IMR-90 (cell line): Measurements from ENCODE around the gene HMHB1. TPM values are rescaled to one million over a fixed set of nuclear protein-coding genes. Genes with fewer than 3 reads are reported as not detected.

ENCODE experiments used
- ATAC-seq: fragments of 200-7000 bp; cut with Tn5 transposase; 2 replicates; pipeline ENCODE4 v1.9.1; 2020; ENCODE audit warnings: low read depth, mild to moderate bottlenecking, moderate library complexity
- BruUV-seq: library from RNA; stranded (reverse); fragments of 400-500 nt; replicated peaks from 2 replicates; lab custom pipeline; 2021; lab: Mats Ljungman, UMichigan
- CTCF ChIA-PET: fragments of 300-600 bp; formaldehyde crosslinking; extraction: SDS; loops from one replicate; lab custom pipeline; 2021; ENCODE audit warnings: antibody characterized with exemption; lab: Yijun Ruan, JAX
- POLR2A ChIA-PET: fragments of 300-600 bp; sonication (Branson Sonifier 250); formaldehyde crosslinking; loops from one replicate; lab custom pipeline; 2022; ENCODE audit warnings: antibody characterized with exemption; ENCODE audit not compliant: unreplicated experiment; lab: Charles Lee
- DNase-seq: peaks from one replicate; pipeline ENCODE4 v3.0.0; 2013
- H2AFZ ChIP-seq: replicated peaks from 2 replicates; pipeline ENCODE3; 2013; ENCODE audit warnings: low read length, mild to moderate bottlenecking; ENCODE audit not compliant: poor library complexity
- H2AK5ac ChIP-seq: 2 replicates; pipeline ENCODE4 v1.6.1; 2013; ENCODE audit warnings: low read depth, low read length, inconsistent platforms
- H2AK9ac ChIP-seq: replicated peaks from 2 replicates; pipeline ENCODE3; 2013; ENCODE audit warnings: mild to moderate bottlenecking, low read depth, low read length, moderate library complexity; ENCODE audit not compliant: poor library complexity
- H2BK120ac ChIP-seq: 2 replicates; pipeline ENCODE4 v1.6.1; 2013; ENCODE audit warnings: low read depth, low read length, inconsistent platforms
- H2BK15ac ChIP-seq: 3 replicates; pipeline ENCODE4 v1.6.1; 2013; ENCODE audit warnings: low read depth, low read length, inconsistent platforms
- H2BK20ac ChIP-seq: 2 replicates; pipeline ENCODE4 v1.6.1; 2013; ENCODE audit warnings: low read depth, mild to moderate bottlenecking, inconsistent platforms, low read length, moderate library complexity
- H2BK5ac ChIP-seq: 2 replicates; pipeline ENCODE4 v1.6.1; 2013; ENCODE audit warnings: mild to moderate bottlenecking, low read depth, low read length, inconsistent platforms; ENCODE audit not compliant: poor library complexity, severe bottlenecking
- H3K14ac ChIP-seq: replicated peaks from 2 replicates; pipeline ENCODE4 v1.6.1; 2013; ENCODE audit warnings: low read depth, low read length, inconsistent platforms
- H3K18ac ChIP-seq: 2 replicates; pipeline ENCODE4 v1.6.1; 2013; ENCODE audit warnings: low read depth, low read length, control low read depth
- H3K23ac ChIP-seq: 2 replicates; pipeline ENCODE4 v1.6.1; 2013; ENCODE audit warnings: low read depth, low read length, inconsistent platforms
- H3K27ac ChIP-seq: 2 replicates; pipeline ENCODE4 v1.5.1; 2013; ENCODE audit warnings: mild to moderate bottlenecking, control low read depth, low read length; ENCODE audit not compliant: insufficient read depth
- H3K27me3 ChIP-seq: 2 replicates; pipeline ENCODE4 v1.6.1; 2013; ENCODE audit warnings: low read length; ENCODE audit not compliant: control insufficient read depth, insufficient read depth
- H3K36me3 ChIP-seq: 2 replicates; pipeline ENCODE4 v1.6.1; 2013; ENCODE audit warnings: low read length, mixed read lengths; ENCODE audit not compliant: control insufficient read depth, insufficient read depth
- H3K4ac ChIP-seq: 2 replicates; pipeline ENCODE4 v1.6.1; 2013; ENCODE audit warnings: low read depth, low read length, inconsistent platforms
- H3K4me1 ChIP-seq: 2 replicates; pipeline ENCODE4 v1.6.1; 2013; ENCODE audit warnings: low read length, mixed read lengths; ENCODE audit not compliant: control insufficient read depth, insufficient read depth
- H3K4me2 ChIP-seq: 2 replicates; pipeline ENCODE4 v1.6.1; 2013; ENCODE audit warnings: low read depth, mild to moderate bottlenecking, control low read depth, low read length, moderate library complexity
- H3K4me3 ChIP-seq: 2 replicates; pipeline ENCODE4 v1.5.1; 2013; ENCODE audit warnings: low read depth, mild to moderate bottlenecking, control low read depth, low read length, moderate library complexity; ENCODE audit not compliant: insufficient read depth
- H3K56ac ChIP-seq: 2 replicates; pipeline ENCODE4 v1.6.1; 2013; ENCODE audit warnings: low read length, inconsistent platforms; ENCODE audit not compliant: insufficient read depth; ENCODE audit errors: extremely low read depth
- H3K79me1 ChIP-seq, 2 experiments: 2 replicates each; pipeline ENCODE4 v1.6.1; 2013; ENCODE audit warnings: low read length in 2 of 2, inconsistent platforms in 1 of 2, low read depth in 1 of 2
- H3K9ac ChIP-seq: 2 replicates; pipeline ENCODE4 v1.6.1; 2013; ENCODE audit warnings: low read depth, low read length, control low read depth
- H3K9me1 ChIP-seq: 2 replicates; pipeline ENCODE4 v1.6.1; 2013; ENCODE audit warnings: low read length, inconsistent platforms; ENCODE audit not compliant: insufficient read depth
- H3K9me3 ChIP-seq: 2 replicates; pipeline ENCODE4 v1.6.1; 2013; ENCODE audit warnings: low read length; ENCODE audit not compliant: control insufficient read depth, insufficient read depth
- H4K20me1 ChIP-seq: 2 replicates; pipeline ENCODE4 v1.6.1; 2013; ENCODE audit warnings: low read length, inconsistent platforms; ENCODE audit not compliant: insufficient read depth
- H4K5ac ChIP-seq: 2 replicates; pipeline ENCODE4 v1.6.1; 2013; ENCODE audit warnings: mild to moderate bottlenecking, low read depth, low read length, control low read depth
- H4K8ac ChIP-seq, 2 experiments: 2 replicates each; pipeline ENCODE4 v1.6.1; 2013; ENCODE audit warnings: low read depth in 2 of 2, low read length in 2 of 2, control low read depth in 1 of 2, inconsistent platforms in 1 of 2
- H4K91ac ChIP-seq: 2 replicates; pipeline ENCODE4 v1.6.1; 2013; ENCODE audit warnings: low read depth, low read length, inconsistent platforms; ENCODE audit not compliant: insufficient read depth
- CEBPB ChIP-seq: IDR thresholded peaks from 2 replicates; pipeline ENCODE4 v1.6.1; 2012; ENCODE audit warnings: low read depth, low read length, improper control_type of control experiment
- WGBS, 2 experiments: methylation state at CpG; one replicate each; pipeline versions ENCODE4 v1.1.5 to v1.1.7; 2013; ENCODE audit warnings: missing lambda C conversion rate in 2 of 2; ENCODE audit not compliant: insufficient read length in 1 of 2; ENCODE audit errors: extremely low coverage in 2 of 2; 5-methylcytosine and 5-hydroxymethylcytosine counted together
- dilution Hi-C: fragments of 300-500 bp; cut with HindIII; formaldehyde crosslinking; loops from one replicate; pipeline ENCODE4 v1.14.3; 2018; ENCODE audit warnings: low sequenced_read_pairs; ENCODE audit not compliant: unreplicated experiment
- in situ Hi-C: fragments of 300-500 bp; cut with MboI; formaldehyde crosslinking; loops from 3 replicates; pipeline ENCODE4 v1.14.3; 2019; ENCODE audit warnings: low sequenced_read_pairs, inconsistent platforms, mixed read lengths
- intact Hi-C: fragments of 100-400 bp; cut with micrococcal nuclease; formaldehyde crosslinking; loops from 2 replicates; pipeline ENCODE4 v1.10.0; 2022
- polyA plus RNA-seq, 3 experiments: library from polyadenylated mRNA; depleted of rRNA; stranded (reverse); fragments of >200 nt; gene quantifications; 2 replicates each; pipeline ENCODE4 v1.2.3, GENCODE V29; 2012; ENCODE audit warnings: low replicate concordance in 1 of 3
- total RNA-seq: library from RNA; depleted of rRNA; stranded (reverse); fragments of >200 nt; gene quantifications from 2 replicates; pipeline ENCODE4 v1.2.3, GENCODE V29; 2012

HMHB1 gene
- total and polyA plus RNA-seq, 2 of the 4 experiments (the other 2 are of a cell fraction) = not detected

- Histone ChIP-seq H3K18ac (peak overlapping the region; percentile 50), H3K9me3 (no peaks in the 10 kb centered on the region), H4K20me1 (no peaks in the 10 kb centered on the region), H3K4ac (peak overlapping the region; percentile 79), H2BK120ac (peak overlapping the region; percentile 68), H3K27me3 (no peaks in the 10 kb centered on the region), H3K4me1 (peaks cover 9% of the 10 kb centered on the region), H3K79me1 (no peaks in the 10 kb centered on the region), H2BK20ac (peak overlapping the region; percentile 61; the same call in 1 of the 2 replicates), H3K27ac (peak overlapping the region; percentile 87), H3K14ac (0 out of 2 replicates have a peak overlapping the region, but pooled peaks have one; percentile 29), H2AK9ac (no peak overlapping the region), H2AK5ac (peak overlapping the region; percentile 84; the same call in 1 of the 2 replicates), H2AFZ (peak overlapping the region; percentile 65), H4K5ac (peak overlapping the region; percentile 33; the same call in 1 of the 2 replicates), H3K4me3 (no peak overlapping the region), H4K91ac (peak overlapping the region; percentile 57; the same call in 1 of the 2 replicates), H2BK15ac (no peak overlapping the region), H3K36me3 (no peaks in the 10 kb centered on the region), H3K56ac (peak overlapping the region; percentile 17; the same call in 1 of the 2 replicates), H3K4me2 (peak overlapping the region; percentile 33), H3K9me1 (peaks cover 3% of the 10 kb centered on the region; the same call in 1 of the 2 replicates), H3K9ac (no peak overlapping the region), H2BK5ac (peak overlapping the region; percentile 35), H4K8ac (no peak overlapping the region; a peak in 1 of 4 replicates), H3K23ac (peak overlapping the region; percentile 72)
- DNase-seq (no peak), ATAC-seq (peak; percentile 61)
- no peak for TF ChIP-seq CEBPB
- in situ Hi-C loops (no loop called here), dilution Hi-C loops (no loop called here), intact Hi-C loops (no loop called here)
- no TSS peak for BruUV-seq
- WGBS, 2 experiments = no CpG with 5 or more reads among the region's 2 CpGs
- ChIA-PET CTCF (interaction anchor here (1.3 kb wide), 1 partner anchor 371 kb away, joined by 3 read pairs; no protein-coding TSS in a partner anchor), POLR2A (no interaction called here)
Observed at GRCh38 chr5:143771602-143772001, 40.4 kb upstream of the HMHB1 start.
